GM21360 (cell line): ENCODE data around the gene RPS6KA6.

Source experiments
- ATAC-seq: cut with Tn5 transposase; IDR thresholded peaks from one replicate; pipeline ENCODE4 v1.9.1; 2021; ENCODE audit warnings: mild to moderate bottlenecking, moderate library complexity; ENCODE audit not compliant: unreplicated experiment

The RPS6KA6 gene

GRCh38 chrX:84187533-84188319 lies at the start of gene RPS6KA6:
TSS of gene RPS6KA6 (minus strand) at chrX:84188199. CDS start at chrX:84187899, 300 bp downstream.
- ATAC-seq, result no peak

- no peak for ATAC-seq
Observed at GRCh38 chrX:84224741-84225140, 36.7 kb upstream of the RPS6KA6 start.

GRCh38 chrX:84223261-84223660 lies 35.3 kb upstream of the RPS6KA6 start:
- no peak for ATAC-seq

GRCh38 chrX:84221181-84221580 lies 33.2 kb upstream of the RPS6KA6 start:
- ATAC-seq, result no peak

GRCh38 chrX:84219551-84219950 lies 31.6 kb upstream of the RPS6KA6 start:
- no peak for ATAC-seq

GRCh38 chrX:84218726-84219125 lies 30.7 kb upstream of the RPS6KA6 start:
- ATAC-seq, result no peak

GRCh38 chrX:84216881-84217280 lies 28.9 kb upstream of the RPS6KA6 start:
- no peak for ATAC-seq

GRCh38 chrX:84216406-84216805 lies 28.4 kb upstream of the RPS6KA6 start:
- no peak for ATAC-seq

- ATAC-seq, result no peak
Observed at GRCh38 chrX:84205276-84205675, 17.3 kb upstream of the RPS6KA6 start.

- no peak for ATAC-seq
Observed at GRCh38 chrX:84199688-84200087, 11.7 kb upstream of the RPS6KA6 start.

GRCh38 chrX:84197550-84197949 lies 9.6 kb upstream of the RPS6KA6 start:
- no peak for ATAC-seq

GRCh38 chrX:84192006-84192405 lies 4.0 kb upstream of the RPS6KA6 start:
- ATAC-seq, result no peak

GRCh38 chrX:84189125-84189524 lies 1.1 kb upstream of the RPS6KA6 start:
- ATAC-seq, result no peak

- ATAC-seq, result no peak
Observed at GRCh38 chrX:84188320-84188834, 378 bp upstream of the RPS6KA6 start.

GRCh38 chrX:84186603-84187532 lies 1.1 kb downstream of the RPS6KA6 start:
- no peak for ATAC-seq

GRCh38 chrX:84182516-84182915 lies 5.5 kb downstream of the RPS6KA6 start:
- no peak for ATAC-seq

GRCh38 chrX:84175958-84176357 lies 12.0 kb downstream of the RPS6KA6 start:
- no peak for ATAC-seq

GRCh38 chrX:84175274-84175673 lies 12.7 kb downstream of the RPS6KA6 start:
- ATAC-seq, result no peak

- no peak for ATAC-seq
Observed at GRCh38 chrX:84174348-84174747, 13.7 kb downstream of the RPS6KA6 start.

- no peak for ATAC-seq
Observed at GRCh38 chrX:84170931-84171330, 17.1 kb downstream of the RPS6KA6 start.

- no peak for ATAC-seq
Observed at GRCh38 chrX:84168574-84168973, 19.4 kb downstream of the RPS6KA6 start.

- no peak for ATAC-seq
Observed at GRCh38 chrX:84168095-84168494, 19.9 kb downstream of the RPS6KA6 start.
